Panc1 (cell line): ENCODE measurements around the gene SRGAP3. TPM values are rescaled to one million over a fixed set of nuclear protein-coding genes. Genes with fewer than 3 reads are reported as not detected.

Source experiments
- ATAC-seq: fragments of 200-7000 bp; cut with Tn5 transposase; 2 replicates; pipeline ENCODE4 v1.9.1; 2020; ENCODE audit warnings: mild to moderate bottlenecking, moderate library complexity
- BruUV-seq: library from RNA; stranded (reverse); fragments of 400-500 nt; replicated peaks from 2 replicates; lab custom pipeline; 2021; lab: Mats Ljungman, UMichigan
- CTCF ChIA-PET: fragments of 300-600 bp; sonication (Branson Sonifier 250); formaldehyde crosslinking; loops from one replicate; lab custom pipeline; 2022; ENCODE audit warnings: antibody characterized with exemption; lab: Charles Lee
- POLR2A ChIA-PET: fragments of 300-600 bp; sonication (Branson Sonifier 250); formaldehyde crosslinking; loops from one replicate; lab custom pipeline; 2022; ENCODE audit warnings: antibody characterized with exemption; lab: Charles Lee
- DNase-seq: peaks from one replicate; pipeline ENCODE4 v3.0.0-alpha.2; 2010; ENCODE audit warnings: low read depth, low spot score
- H3K27ac ChIP-seq: 2 replicates; pipeline ENCODE4 v1.5.1; 2011; ENCODE audit warnings: mild to moderate bottlenecking, low read length, inconsistent platforms
- H3K27me3 ChIP-seq: fragments of 200-500 bp; sonication (Bioruptor generic); 2 replicates; pipeline ENCODE4 v1.6.0; 2014; ENCODE audit warnings: low read length, inconsistent platforms; ENCODE audit not compliant: control insufficient read depth, insufficient read depth
- H3K36me3 ChIP-seq: fragments of 200-500 bp; sonication (Bioruptor generic); 2 replicates; pipeline ENCODE4 v1.5.1; 2014; ENCODE audit warnings: inconsistent platforms, mild to moderate bottlenecking, low read length, moderate library complexity; ENCODE audit not compliant: control insufficient read depth, insufficient read depth
- H3K4me1 ChIP-seq: 2 replicates; pipeline ENCODE4 v1.5.1; 2011; ENCODE audit warnings: inconsistent platforms, mild to moderate bottlenecking, low read length, moderate library complexity; ENCODE audit not compliant: control insufficient read depth, insufficient read depth
- H3K4me3 ChIP-seq, 2 experiments: 2 replicates each; pipeline ENCODE4 v1.5.1; 2011 to 2012; ENCODE audit warnings: low read depth in 2 of 2, low read length in 2 of 2, mild to moderate bottlenecking in 2 of 2, inconsistent platforms in 1 of 2, moderate library complexity in 1 of 2
- H3K9me3 ChIP-seq: fragments of 200-500 bp; sonication (Bioruptor generic); 2 replicates; pipeline ENCODE4 v1.5.1; 2014; ENCODE audit warnings: low read depth, mild to moderate bottlenecking, inconsistent platforms, low read length, moderate library complexity; ENCODE audit not compliant: control insufficient read depth, insufficient read depth
- CTCF ChIP-seq: fragments of 450-650 bp; IDR thresholded peaks from 2 replicates; pipeline ENCODE4 v1.5.1; 2017; ENCODE audit warnings: mild to moderate bottlenecking
- POLR2AphosphoS5 ChIP-seq: IDR thresholded peaks from 2 replicates; pipeline ENCODE4 v1.6.1; 2012; ENCODE audit warnings: mild to moderate bottlenecking, low read depth, low read length, moderate library complexity
- REST ChIP-seq, 2 experiments: IDR thresholded peaks; 2 replicates each; pipeline ENCODE4 v1.6.1; 2011 to 2012; ENCODE audit warnings: low read depth in 2 of 2, control low read depth in 1 of 2, low read length in 1 of 2, mild to moderate bottlenecking in 1 of 2, moderate library complexity in 1 of 2; ENCODE audit not compliant: insufficient read depth in 1 of 2
- SIN3A ChIP-seq: IDR thresholded peaks from 2 replicates; pipeline ENCODE4 v1.6.1; 2012; ENCODE audit warnings: low read depth, mild to moderate bottlenecking, low read length, moderate library complexity, borderline replicate concordance; ENCODE audit not compliant: insufficient read depth
- TCF7L2 ChIP-seq: IDR thresholded peaks from 2 replicates; pipeline ENCODE4 v1.6.1; 2011; ENCODE audit warnings: mild to moderate bottlenecking, low read depth, low read length, inconsistent platforms
- in situ Hi-C: cut with HindIII; loops from 2 replicates; pipeline ENCODE4 v1.10.0; 2016; ENCODE audit warnings: low sequenced_read_pairs, low pct_unique_long_range_greater_than_20kb
- intact Hi-C: fragments of 100-400 bp; cut with micrococcal nuclease; formaldehyde crosslinking; loops from one replicate; pipeline ENCODE4 v1.10.0; 2022; ENCODE audit not compliant: unreplicated experiment
- total RNA-seq: library from RNA; stranded (reverse); gene quantifications from one replicate; pipeline ENCODE4 v1.2.1, GENCODE V29; 2021; ENCODE audit not compliant: unreplicated experiment

SRGAP3 gene
- total RNA-seq, 1 experiment from 2014 or later, result 0.82 TPM

DNA sequence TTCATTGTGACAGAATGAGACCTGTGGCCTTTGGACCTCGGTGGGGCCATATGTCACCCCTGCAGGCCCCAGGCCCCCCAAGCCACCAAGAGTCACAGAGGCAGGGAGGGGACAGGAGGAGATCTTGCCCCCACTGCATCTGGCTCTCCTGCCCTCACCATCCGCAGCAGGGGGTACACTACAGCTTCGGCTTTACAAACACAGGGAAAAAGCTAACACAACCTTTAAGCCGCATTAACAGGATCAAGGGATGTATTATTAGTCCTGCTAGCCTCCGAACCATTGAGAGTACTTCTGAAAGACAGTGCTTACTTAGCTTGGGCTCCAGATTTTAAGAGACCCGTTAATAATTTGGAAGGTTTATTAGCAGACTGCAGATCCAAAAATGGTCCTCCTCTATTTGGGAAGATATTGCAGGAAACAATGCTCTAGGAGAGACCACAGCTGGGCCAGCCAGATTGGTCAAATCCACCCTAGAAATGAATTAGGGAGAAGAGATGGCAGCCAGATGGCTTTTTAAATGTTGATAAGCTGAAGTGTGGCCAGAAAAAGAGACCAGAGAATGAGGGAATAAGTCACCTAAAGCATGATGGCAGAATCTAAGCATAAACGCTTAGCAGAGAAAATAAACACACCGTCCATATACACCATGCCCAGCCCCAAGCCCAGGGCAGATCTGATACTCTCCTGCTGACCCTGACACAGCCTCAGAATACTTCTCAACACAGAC is 31.5 kb downstream of the SRGAP3 start:
- Histone ChIP-seq H3K27me3 (peaks cover 2% of the 10 kb centered on the region; the same call in 1 of the 2 replicates), H3K4me3 (no peak overlapping the region), H3K36me3 (no peaks in the 10 kb centered on the region), H3K4me1 (no peaks in the 10 kb centered on the region), H3K9me3 (no peaks in the 10 kb centered on the region), H3K27ac (no peak overlapping the region)
- DNase-seq, result no peak
- BruUV-seq, result no TSS peak
- CTCF ChIA-PET, result no interaction called here
- POLR2A ChIA-PET, result no interaction called here
- in situ Hi-C loops, result no loop called here
- intact Hi-C loops, result no loop called here
- TF ChIP-seq SIN3A, result no peak
- no peak for TF ChIP-seq CTCF
- no peak for TF ChIP-seq TCF7L2
- no peak for TF ChIP-seq REST (IDR thresholded peaks at IDR 0.05; ENCODE audit: insufficient read depth in 1 of 2, low read depth in 2 of 2, low read length in 1 of 2)
- TF ChIP-seq POLR2AphosphoS5, result no peak
- no peak for ATAC-seq

DNA sequence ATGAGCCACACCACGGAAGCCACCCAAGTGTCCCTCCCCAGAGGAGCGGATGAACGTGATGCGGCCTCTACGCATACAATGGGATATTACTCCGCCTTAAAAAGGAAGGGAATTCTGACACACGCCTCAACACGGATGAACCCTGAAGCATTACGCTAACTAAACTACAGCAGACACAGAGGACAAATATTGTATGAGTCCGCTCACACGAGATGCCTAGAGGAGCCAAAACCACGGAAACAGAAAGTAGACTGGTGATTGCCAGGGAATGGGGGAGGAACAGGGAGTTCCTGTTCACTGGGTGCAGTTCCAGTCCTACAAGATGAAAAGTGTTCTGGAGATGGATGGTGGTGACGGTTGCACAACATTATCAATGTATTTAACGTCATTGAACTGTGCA is 32.7 kb downstream of the SRGAP3 start:
- in situ Hi-C loops (no loop called here), intact Hi-C loops (no loop called here)
- POLR2A ChIA-PET, result no interaction called here
- DNase-seq, result no peak
- Histone ChIP-seq H3K9me3 (no peaks in the 10 kb centered on the region), H3K27ac (no peak overlapping the region), H3K4me1 (no peaks in the 10 kb centered on the region), H3K4me3 (no peak overlapping the region), H3K27me3 (peaks cover 2% of the 10 kb centered on the region; the same call in 1 of the 2 replicates), H3K36me3 (no peaks in the 10 kb centered on the region)
- no TSS peak for BruUV-seq
- ATAC-seq, result no peak
- CTCF ChIA-PET, result no interaction called here
- no peak for TF ChIP-seq REST (IDR thresholded peaks at IDR 0.05; ENCODE audit: insufficient read depth in 1 of 2, low read depth in 2 of 2, low read length in 1 of 2)
